Fibroblast of villous mesenchyme (primary cell): Measurements from ENCODE around the gene VAV1. TPM values are rescaled to one million over a fixed set of nuclear protein-coding genes. Genes with fewer than 3 reads are reported as not detected.
A peak's percentile ranks its signal among the peaks of the same experiment; 100 is the strongest.

Experiments used
- DNase-seq: peaks from one replicate; pipeline ENCODE4 v3.0.0-alpha.2; 2010; ENCODE audit warnings: low read depth
- H3K4me3 ChIP-seq: 2 replicates; pipeline ENCODE4 v1.5.1; 2011; ENCODE audit warnings: low read depth, mild to moderate bottlenecking, low read length
- CTCF ChIP-seq: IDR thresholded peaks from 2 replicates; pipeline ENCODE4 v1.5.1; 2012; ENCODE audit warnings: low read depth, mild to moderate bottlenecking, low read length; ENCODE audit not compliant: insufficient read depth
- total RNA-seq: library from RNA; depleted of rRNA; stranded (reverse); fragments of >200 nt; gene quantifications from 2 replicates; pipeline ENCODE4 v1.2.3, GENCODE V29; 2012

Gene VAV1
- total RNA-seq, 1 donor, result not detected

- TF ChIP-seq CTCF, result peak; percentile 74
- H3K4me3 ChIP-seq, result no peak overlapping the region
- peak; percentile 87 for DNase-seq
These were observed 34.4 kb upstream of the VAV1 start for GRCh38 chr19:6737873-6738786.

- DNase-seq, result no peak
- no peak for TF ChIP-seq CTCF
- H3K4me3 ChIP-seq, result peak overlapping the region; percentile 55
These were observed 33.6 kb upstream of the VAV1 start for GRCh38 chr19:6738787-6739389.

- H3K4me3 ChIP-seq, result peak within 1 kb of the TSS; percentile 92
- no peak for TF ChIP-seq CTCF
- peak; percentile 85 for DNase-seq
These were observed 33.1 kb upstream of the VAV1 start, which contains the start of gene TRIP10 for GRCh38 chr19:6739390-6739882. Gene TRIP10, plus strand, starts transcription at chr19:6739680. Its CDS starts 82 bp downstream, at chr19:6739762.

GRCh38 chr19:6739883-6740588, 32.5 kb upstream of the VAV1 start:
- no peak for TF ChIP-seq CTCF
- peak overlapping the region; percentile 92 for H3K4me3 ChIP-seq
- no peak for DNase-seq

- no peak for TF ChIP-seq CTCF
- peak; percentile 77 for DNase-seq
- peak overlapping the region; percentile 92 for H3K4me3 ChIP-seq
These were observed 31.7 kb upstream of the VAV1 start for GRCh38 chr19:6740589-6741343.

- no peak for DNase-seq
These were observed 29.4 kb upstream of the VAV1 start for GRCh38 chr19:6743066-6743465.

More at GRCh38 chr19:6743066-6743465, 29.4 kb upstream of the VAV1 start:
- TF ChIP-seq CTCF, result no peak
- no peak overlapping the region for H3K4me3 ChIP-seq
